Thyroid gland (tissue), 4 donors: ENCODE measurements around the gene MAGIX.

Experiments used
- CTCF ChIP-seq, 6 experiments: fragments of 200-600 bp in 3 of 6; fragments of 450-650 bp in 3 of 6; sonication (generic) in 3 of 6; IDR thresholded peaks; one replicate each; pipeline ENCODE4 v1.5.1; 2016 to 2019; ENCODE audit warnings: antibody characterized with exemption in 6 of 6, mild to moderate bottlenecking in 2 of 6, inconsistent platforms in 1 of 6, moderate library complexity in 1 of 6
- POLR2A ChIP-seq, 2 donors: fragments of 450-650 bp; IDR thresholded peaks; one replicate each; pipeline ENCODE4 v1.6.1; 2017; ENCODE audit warnings: antibody characterized with exemption in 2 of 2, mild to moderate bottlenecking in 2 of 2, moderate library complexity in 1 of 2

GRCh38 chrX:49160908-49161307, 1.6 kb upstream of the MAGIX start:
- TF ChIP-seq CTCF (IDR thresholded peaks at IDR 0.05) = no peak
- no peak for TF ChIP-seq POLR2A (IDR thresholded peaks at IDR 0.05)
